ENCODE results near the gene SEC16B. TPM values are rescaled to one million over a fixed set of nuclear protein-coding genes. Genes with fewer than 3 reads are reported as not detected.

SEC16B gene
- total and polyA plus RNA-seq, 2 of the 8 experiments (the other 6 are each of a cell fraction or from before 2014, with no cell fraction given): 0.56 to 0.94 TPM

DNA sequence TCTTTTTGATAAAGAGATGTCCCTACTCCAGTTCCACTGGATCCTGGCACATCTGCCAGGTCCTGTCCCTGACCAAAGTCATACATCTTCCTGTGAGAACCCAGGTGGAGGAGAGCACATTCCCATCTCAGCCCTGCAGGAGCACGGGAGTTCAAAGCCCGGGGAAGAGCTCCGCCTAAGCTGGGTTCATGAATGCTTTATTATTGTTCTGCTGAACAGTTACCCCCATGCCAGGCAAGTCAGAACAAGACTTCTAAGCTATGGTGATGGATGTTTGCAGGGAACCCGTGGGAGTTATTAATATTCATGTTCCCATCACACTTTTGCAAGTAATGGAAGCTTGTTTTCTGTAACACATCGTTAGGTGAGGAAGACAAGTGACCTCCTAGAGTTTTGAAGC lies 62.9 kb downstream of the SEC16B start:
- no peaks in the 10 kb centered on the region for H3K79me2 ChIP-seq (ENCODE audit: control insufficient read depth in 1 of 2, insufficient read depth in 2 of 2, low read length in 2 of 2)
- H4K20me1 ChIP-seq (replicated peaks in 1 of 2; ENCODE audit: control insufficient read depth in 1 of 2, insufficient read depth in 2 of 2, low read length in 2 of 2): no peaks in the 10 kb centered on the region
- no peak overlapping the region for H3K27ac ChIP-seq (ENCODE audit: low read depth, low read length)
- H4K5ac ChIP-seq (ENCODE audit: insufficient read length, low read depth, low read length): no peak overlapping the region
- no peaks in the 10 kb centered on the region for H3K36me3 ChIP-seq (ENCODE audit: control insufficient read depth in 2 of 4, insufficient read depth in 4 of 4, low read length in 3 of 4)
- no peak overlapping the region for H2BK20ac ChIP-seq (ENCODE audit: low read length)
- H3K27me3 ChIP-seq (replicated peaks in 1 of 4; ENCODE audit: control insufficient read depth in 3 of 4, extremely low read depth in 1 of 4, insufficient read depth in 3 of 4, low read length in 3 of 4): no peaks in the 10 kb centered on the region; a peak in 1 of 7 replicates
- H3K23ac ChIP-seq (ENCODE audit: insufficient read length): no peak overlapping the region
- FAIRE-seq (no peak), DNase-seq (ENCODE audit: low read depth in 1 of 2, low spot score in 2 of 2) (no peak)
- no peak overlapping the region for H3K14ac ChIP-seq (ENCODE audit: insufficient read length)
- ChIA-PET POLR2A (ENCODE audit: partially characterized antibody) (no interaction called here), CTCF (ENCODE audit: partially characterized antibody) (interaction anchor here (0.8 to 5.3 kb wide), 6 partner anchors 16 to 339 kb away, joined by 3 to 52 read pairs (median 3); no protein-coding TSS in a partner anchor)
- no peak overlapping the region for H2BK120ac ChIP-seq (replicated peaks; ENCODE audit: low read depth, low read length)
- H2BK12ac ChIP-seq (ENCODE audit: low read depth, low read length): no peak overlapping the region
- H3K4me1 ChIP-seq (replicated peaks in 1 of 4; ENCODE audit: control insufficient read depth in 3 of 4, insufficient read depth in 4 of 4, low read length in 3 of 4): no peaks in the 10 kb centered on the region
- H2BK5ac ChIP-seq (ENCODE audit: low read depth, low read length): no peak overlapping the region
- H3K56ac ChIP-seq (replicated peaks; ENCODE audit: insufficient read length, low read depth, low read length): no peak overlapping the region
- no peaks in the 10 kb centered on the region for H3K23me2 ChIP-seq (ENCODE audit: low read depth, low read length)
- no peak overlapping the region for H2AFZ ChIP-seq (ENCODE audit: low read length)
- H4K8ac ChIP-seq (ENCODE audit: extremely low read depth, insufficient read depth, low read length): no peak overlapping the region
- no peaks in the 10 kb centered on the region for H3K9me3 ChIP-seq (ENCODE audit: insufficient read depth in 2 of 2, low read depth in 1 of 2, low read length in 1 of 2)
- H3K4me2 ChIP-seq (ENCODE audit: insufficient read depth in 1 of 2, low read depth in 2 of 2, low read length in 2 of 2): no peak overlapping the region
- H3K4ac ChIP-seq (replicated peaks; ENCODE audit: insufficient read length, low read depth, low read length): no peak overlapping the region
- no peaks in the 10 kb centered on the region for H3K79me1 ChIP-seq (ENCODE audit: low read depth, low read length)
- WGBS, 2 experiments (ENCODE audit: extremely low coverage in 1 of 2, insufficient coverage in 1 of 2, insufficient read length in 1 of 2, insufficient replicate concordance in 2 of 2, low coverage in 1 of 2, low lambda C conversion rate in 2 of 2, missing lambda C conversion rate in 1 of 2): 92% methylated on average over 5 of the region's 5 CpGs; no CpG with 5 or more reads in 1 of the 2 experiments
- H2BK15ac ChIP-seq (ENCODE audit: low read length): no peak overlapping the region
- H4K91ac ChIP-seq (replicated peaks; ENCODE audit: insufficient read length, low read length): no peak overlapping the region
- H2AK5ac ChIP-seq (ENCODE audit: low read depth, low read length): no peak overlapping the region
- no peak overlapping the region for H3K18ac ChIP-seq (ENCODE audit: extremely low read depth, low read length)
- H3K4me3 ChIP-seq (ENCODE audit: extremely low read depth in 1 of 4, insufficient read depth in 2 of 4, low read depth in 3 of 4, low read length in 4 of 4): no peak overlapping the region
- H3K9ac ChIP-seq (replicated peaks in 1 of 4; ENCODE audit: extremely low read depth in 1 of 4, low read depth in 3 of 4, low read length in 3 of 4): no peak overlapping the region
- TF ChIP-seq CHD1 (IDR thresholded peaks at IDR 0.05; ENCODE audit: low read depth, low read length) (no peak), EGR1 (IDR thresholded peaks at IDR 0.05; ENCODE audit: borderline replicate concordance, low read depth, low read length) (no peak), KDM1A (IDR thresholded peaks at IDR 0.05; ENCODE audit: borderline replicate concordance, low read length) (no peak), SUZ12 (IDR thresholded peaks at IDR 0.05; ENCODE audit: low read length) (no peak), BRCA1 (IDR thresholded peaks at IDR 0.05; ENCODE audit: low read depth, low read length) (no peak), POLR2AphosphoS5 (IDR thresholded peaks at IDR 0.05; ENCODE audit: low read depth, low read length) (no peak), EP300 (IDR thresholded peaks at IDR 0.05; ENCODE audit: borderline replicate concordance in 1 of 2, low read depth in 2 of 2, low read length in 2 of 2) (no peak), BACH1 (IDR thresholded peaks at IDR 0.05; ENCODE audit: low read length) (no peak), ZNF274 (IDR thresholded peaks at IDR 0.05; ENCODE audit: borderline replicate concordance, extremely low read depth, low read length) (no peak), KDM4A (IDR thresholded peaks at IDR 0.05; ENCODE audit: low read depth, low read length, severe bottlenecking) (no peak), CREB1 (IDR thresholded peaks at IDR 0.05) (no peak), HDAC2 (IDR thresholded peaks at IDR 0.05; ENCODE audit: borderline replicate concordance in 1 of 2, low read depth in 2 of 2, low read length in 2 of 2) (no peak), BCL11A (IDR thresholded peaks at IDR 0.05; ENCODE audit: low read depth in 2 of 2, low read length in 2 of 2) (no peak), RAD21 (IDR thresholded peaks at IDR 0.05 in 1 of 2, conservative IDR thresholded peaks at IDR 0.05 in 1 of 2; ENCODE audit: low read depth in 2 of 2, low read length in 2 of 2) (no peak), MAFK (IDR thresholded peaks at IDR 0.05; ENCODE audit: low read depth, low read length) (no peak)

All from H1 (cell line).